ENCODE results near the gene SFN. TPM values are rescaled to one million over a fixed set of nuclear protein-coding genes. Genes with fewer than 3 reads are reported as not detected.

SFN gene
- total RNA-seq, 2 experiments from 2014 or later, result 0.47 to 0.59 TPM

GRCh38 chr1:26907071-26907917 is 44.3 kb downstream of the SFN start:
- no peaks in the 10 kb centered on the region for H3K9me3 Mint-ChIP-seq
- ATAC-seq (no peak), DNase-seq (no peak)
- ChIA-PET CTCF (interaction anchor here (0.9 to 1.0 kb wide), 2 partner anchors 29 to 305 kb away, joined by 4 to 5 read pairs; no protein-coding TSS in a partner anchor), POLR2A (no interaction called here)
- no peaks in the 10 kb centered on the region for H3K27me3 Mint-ChIP-seq
- peaks cover 2% of the 10 kb centered on the region for H3K4me1 Mint-ChIP-seq (ENCODE audit: low read depth)
- no peaks in the 10 kb centered on the region for H3K36me3 Mint-ChIP-seq (ENCODE audit: low read depth)
- no peak for TF ChIP-seq CTCF (IDR thresholded peaks at IDR 0.05)
- H3K4me3 Mint-ChIP-seq, result no peak overlapping the region
- intact Hi-C loops (cut with micrococcal nuclease), result no loop called here
- H3K27ac Mint-ChIP-seq, result no peak overlapping the region

DNA sequence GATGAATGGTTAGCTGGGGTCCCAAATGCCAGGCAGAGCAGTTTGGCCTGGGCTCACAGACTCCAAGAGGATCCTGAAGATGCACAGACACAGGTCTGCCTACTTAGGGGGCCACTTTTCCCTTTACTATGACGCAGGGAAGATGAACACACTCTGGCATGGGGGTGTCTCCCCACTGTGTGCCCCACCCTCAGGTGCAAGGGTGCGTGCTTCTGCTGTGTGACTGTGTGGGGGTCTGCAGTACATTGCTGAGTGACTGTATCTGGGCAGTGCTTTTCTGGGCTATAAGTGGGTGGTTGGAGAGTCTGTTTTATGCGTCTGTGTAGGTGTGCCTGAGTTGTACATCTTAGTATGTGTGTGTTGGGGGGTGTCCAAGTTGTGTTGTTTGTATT is 47.0 kb downstream of the SFN start:
- H3K27ac Mint-ChIP-seq, result no peak overlapping the region
- no peaks in the 10 kb centered on the region for H3K36me3 Mint-ChIP-seq (ENCODE audit: low read depth)
- DNase-seq, result no peak
- H3K9me3 Mint-ChIP-seq, result no peaks in the 10 kb centered on the region
- H3K4me1 Mint-ChIP-seq (ENCODE audit: low read depth), result no peaks in the 10 kb centered on the region
- no peaks in the 10 kb centered on the region for H3K27me3 Mint-ChIP-seq
- no peak overlapping the region for H3K4me3 Mint-ChIP-seq
- no peak for ATAC-seq
- POLR2A ChIA-PET, result interaction anchor here (0.6 kb wide), 1 partner anchor 72 kb away, joined by 3 read pairs; no protein-coding TSS in a partner anchor
- intact Hi-C loops (cut with micrococcal nuclease), result no loop called here
- CTCF ChIA-PET, result no interaction called here
- TF ChIP-seq CTCF (IDR thresholded peaks at IDR 0.05), result no peak

GRCh38 chr1:26910343-26911160 is 47.6 kb downstream of the SFN start:
- ATAC-seq (no peak), DNase-seq (no peak)
- Mint-ChIP-seq H3K4me1 (ENCODE audit: low read depth) (no peaks in the 10 kb centered on the region), H3K9me3 (no peaks in the 10 kb centered on the region), H3K27me3 (no peaks in the 10 kb centered on the region), H3K36me3 (ENCODE audit: low read depth) (no peaks in the 10 kb centered on the region), H3K4me3 (no peak overlapping the region), H3K27ac (no peak overlapping the region)
- ChIA-PET CTCF (no interaction called here), POLR2A (interaction anchor here (0.6 to 1.0 kb wide), 3 partner anchors 11 to 71 kb away, joined by 3 read pairs; partner anchors contain the start of gene GPATCH3)
- no peak for TF ChIP-seq CTCF (IDR thresholded peaks at IDR 0.05)
- intact Hi-C loops (cut with micrococcal nuclease), result no loop called here

DNA sequence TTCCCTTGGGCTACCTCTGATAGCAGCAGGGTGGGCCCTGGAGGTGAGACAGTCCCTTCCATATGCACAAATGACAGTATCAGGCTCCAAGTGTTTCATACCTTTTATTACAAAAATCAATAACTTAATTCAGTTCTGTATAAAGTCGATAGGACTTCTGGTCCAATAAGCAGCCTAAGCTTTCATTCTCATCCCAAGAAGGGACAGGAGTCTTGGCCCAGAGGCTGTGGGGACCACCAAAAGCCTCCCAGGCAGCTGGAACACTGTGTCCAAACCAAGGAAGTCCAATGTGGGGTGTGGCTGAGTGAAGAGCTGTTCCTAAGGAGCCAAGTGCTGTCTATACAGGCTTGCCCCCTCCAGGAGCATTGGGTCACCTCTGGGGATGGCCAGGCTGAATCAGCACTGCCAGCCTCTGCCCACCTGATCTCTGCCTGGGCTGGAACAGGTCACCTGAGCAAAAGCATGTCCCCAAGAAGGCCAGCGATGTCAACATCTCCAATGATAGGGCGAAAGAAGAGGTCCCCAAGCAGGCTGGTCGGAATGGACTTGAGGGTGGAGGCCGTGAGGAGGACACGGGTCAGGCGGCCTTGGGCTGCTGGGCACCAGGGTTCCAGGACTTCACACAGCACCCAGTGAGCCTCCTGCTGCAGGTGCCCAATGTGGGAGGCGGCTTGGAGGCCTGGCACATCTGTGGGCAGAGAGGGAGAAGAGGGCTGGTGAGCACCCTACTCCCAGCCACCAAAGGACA is 48.6 kb downstream of the SFN start:
- DNase-seq (no peak), ATAC-seq (no peak)
- Mint-ChIP-seq H3K27ac (no peak overlapping the region), H3K9me3 (no peaks in the 10 kb centered on the region), H3K27me3 (no peaks in the 10 kb centered on the region), H3K36me3 (ENCODE audit: low read depth) (no peaks in the 10 kb centered on the region), H3K4me3 (no peak overlapping the region), H3K4me1 (ENCODE audit: low read depth) (no peaks in the 10 kb centered on the region)
- ChIA-PET POLR2A (interaction anchor here (0.8 to 1.0 kb wide), 2 partner anchors 12 to 39 kb away, joined by 3 read pairs; partner anchors contain the start of gene GPATCH3), CTCF (interaction anchor here (0.7 kb wide), 1 partner anchor 86 kb away, joined by 3 read pairs; no protein-coding TSS in a partner anchor)
- intact Hi-C loops (cut with micrococcal nuclease), result no loop called here
- TF ChIP-seq CTCF (IDR thresholded peaks at IDR 0.05), result no peak

Data from activated CD8-positive, alpha-beta T cell treated with anti-CD3 and anti-CD28 coated beads for 36 hours (primary cell).